A549 (cell line): ENCODE results near the gene BABAM1. TPM values are rescaled to one million over a fixed set of nuclear protein-coding genes. Genes with fewer than 3 reads are reported as not detected.
"Not testable (repeated sequence)": the region's sequence is repeated elsewhere in the genome, so short reads cannot be mapped to it uniquely, and the experiment has no call there.

ENCODE experiments used
- ATAC-seq, 2 experiments: fragments of 200-7000 bp in 1 of 2; fragments of >200 bp in 1 of 2; cut with Nextera tagmentation in 1 of 2; cut with Tn5 transposase in 1 of 2; 3 replicates each; pipeline versions ENCODE4 v1.8.0 to v1.9.1; 2018 to 2020; ENCODE audit warnings: mild to moderate bottlenecking in 1 of 2, moderate library complexity in 1 of 2
- CTCF ChIA-PET: fragments of 300-600 bp; sonication (Branson Sonifier 250); formaldehyde crosslinking; extraction: SDS; loops from one replicate; lab custom pipeline; 2021; ENCODE audit warnings: antibody characterized with exemption, inconsistent platforms; lab: Yijun Ruan, JAX
- POLR2A ChIA-PET: fragments of 350-600 bp; formaldehyde crosslinking; extraction: SDS; loops from one replicate; lab custom pipeline; 2021; ENCODE audit warnings: antibody characterized with exemption, inconsistent platforms; lab: Yijun Ruan, JAX
- DNase-seq, 2 experiments: peaks; one replicate each; pipeline versions ENCODE4 v3.0.0 to v3.0.0-alpha.2; 2011 to 2016; ENCODE audit warnings: low read depth in 1 of 2, low spot score in 1 of 2
- FAIRE-seq: peaks from 2 replicates; lab custom pipeline; 2011; peaks lifted over from hg19 to GRCh38; lab: Jason Lieb, UNC
- H3K27ac ChIP-seq, 2 experiments: fragments of >200 bp; sonication (Bioruptor Twin); formaldehyde crosslinking; 3 replicates each; pipeline ENCODE4 v1.5.1; 2016 to 2017
- H3K4me1 ChIP-seq: fragments of >200 bp; sonication (Bioruptor Twin); formaldehyde crosslinking; 3 replicates; pipeline ENCODE4 v1.6.1; 2016
- H3K4me2 ChIP-seq: fragments of >200 bp; sonication (Bioruptor Twin); formaldehyde crosslinking; 3 replicates; pipeline ENCODE4 v1.6.1; 2016
- H3K4me3 ChIP-seq: fragments of >200 bp; sonication (Bioruptor Twin); formaldehyde crosslinking; 3 replicates; pipeline ENCODE4 v1.5.1; 2016
- H3K9me3 ChIP-seq: fragments of >200 bp; sonication (Bioruptor Twin); formaldehyde crosslinking; 3 replicates; pipeline ENCODE4 v1.6.1; 2016
- CBX8 ChIP-seq: fragments of 200-600 bp; sonication (generic); IDR thresholded peaks from 2 replicates; pipeline ENCODE4 v1.6.1; 2016
- ELK1 ChIP-seq: fragments of 150-350 bp; IDR thresholded peaks from 2 replicates; pipeline ENCODE4 v1.6.1; 2014; ENCODE audit warnings: low read depth, mild to moderate bottlenecking, low read length
- EP300 ChIP-seq, 2 experiments: fragments of >200 bp; sonication (Bioruptor Twin); formaldehyde crosslinking; IDR thresholded peaks; 2 replicates in 1 of 2; 3 replicates in 1 of 2; pipeline ENCODE4 v1.6.1; 2016 to 2017
- FOSB ChIP-seq: fragments of 250-450 bp; sonication (Bioruptor Pico); IDR thresholded peaks from 2 replicates; pipeline ENCODE4 v1.5.0; 2020; ENCODE audit warnings: mild to moderate bottlenecking, moderate library complexity
- HEYL ChIP-seq: fragments of 250-450 bp; sonication (Bioruptor Pico); IDR thresholded peaks from 2 replicates; pipeline ENCODE4 v1.8.0; 2021; ENCODE audit warnings: mild to moderate bottlenecking, moderate library complexity
- HMGXB4 ChIP-seq: fragments of 250-450 bp; sonication (Bioruptor Pico); IDR thresholded peaks from 2 replicates; pipeline ENCODE4 v1.5.0; 2021; ENCODE audit warnings: mild to moderate bottlenecking, moderate library complexity, borderline replicate concordance
- HOXB5 ChIP-seq: fragments of 250-450 bp; sonication (Bioruptor Pico); IDR thresholded peaks from 2 replicates; pipeline ENCODE4 v1.5.0; 2020; ENCODE audit warnings: mild to moderate bottlenecking, moderate library complexity
- JUN ChIP-seq, 2 experiments: fragments of >200 bp; sonication (Bioruptor Twin); formaldehyde crosslinking; IDR thresholded peaks; 2 replicates in 1 of 2; 3 replicates in 1 of 2; pipeline ENCODE4 v1.6.1; 2016 to 2017
- KDM5A ChIP-seq: fragments of 200-600 bp; sonication (generic); IDR thresholded peaks from 2 replicates; pipeline ENCODE4 v1.6.1; 2016; ENCODE audit warnings: antibody characterized with exemption, mild to moderate bottlenecking
- MAX ChIP-seq: IDR thresholded peaks from 2 replicates; pipeline ENCODE4 v1.6.1; 2012
- NPAS2 ChIP-seq: fragments of 250-450 bp; sonication (Bioruptor Pico); IDR thresholded peaks from 2 replicates; pipeline ENCODE4 v1.8.0; 2022; ENCODE audit warnings: mild to moderate bottlenecking, moderate library complexity, borderline replicate concordance
- POLR2A ChIP-seq: IDR thresholded peaks from 2 replicates; pipeline ENCODE4 v1.6.1; 2012; ENCODE audit warnings: mild to moderate bottlenecking, low read length
- RNF2 ChIP-seq: fragments of 200-600 bp; sonication (generic); IDR thresholded peaks from 2 replicates; pipeline ENCODE4 v1.6.1; 2016; ENCODE audit warnings: low read depth, mild to moderate bottlenecking, antibody characterized with exemption, moderate library complexity, borderline replicate concordance
- SMC3 ChIP-seq: fragments of >200 bp; sonication (Bioruptor Twin); formaldehyde crosslinking; IDR thresholded peaks from 3 replicates; pipeline ENCODE4 v1.6.1; 2018; ENCODE audit warnings: inconsistent platforms
- USF2 ChIP-seq: fragments of 450-650 bp; IDR thresholded peaks from 2 replicates; pipeline ENCODE4 v1.6.1; 2014; ENCODE audit warnings: antibody characterized with exemption
- ZC3H11A ChIP-seq: fragments of 450-650 bp; IDR thresholded peaks from 2 replicates; pipeline ENCODE4 v1.6.1; 2014; ENCODE audit warnings: antibody characterized with exemption, mild to moderate bottlenecking
- ZFP36 ChIP-seq: fragments of 450-650 bp; IDR thresholded peaks from 2 replicates; pipeline ENCODE4 v1.6.1; 2014; ENCODE audit warnings: borderline replicate concordance; ENCODE audit not compliant: partially characterized antibody
- WGBS: methylation state at CpG from one replicate; pipeline ENCODE4 v1.1.6; 2017; ENCODE audit errors: missing lambda C conversion rate; 5-methylcytosine and 5-hydroxymethylcytosine counted together
- polyA plus RNA-seq, 4 experiments: library from polyadenylated mRNA; depleted of rRNA in 3 of 4; stranded (reverse); fragments of >200 nt; fragmentation: RNase III in 1 of 4; extraction: RNeasy Plus Mini Kit Qiagen cat#74134 plus additional on column Dnase treatment in 1 of 4; gene quantifications; 2 replicates in 3 of 4; 3 replicates in 1 of 4; pipeline ENCODE4 v1.2.3, GENCODE V29; 2011 to 2017
- TF ChIP-seq, protein P1 (sequence below): fragments of >200 bp; sonication (Bioruptor Twin); formaldehyde crosslinking; IDR thresholded peaks from 3 replicates; pipeline ENCODE4 v1.5.1; 2016
- TF ChIP-seq, protein P2 (sequence below): fragments of 250-450 bp; sonication (Bioruptor Pico); IDR thresholded peaks from 2 replicates; pipeline ENCODE4 v1.5.0; 2020; ENCODE audit warnings: low read depth, mild to moderate bottlenecking, moderate library complexity

BABAM1 gene
- polyA plus RNA-seq, 2 of the 4 experiments (the other 2 are of a cell fraction) = 56.0 to 67.6 TPM

GRCh38 chr19:17268754-17269153 is 1.5 kb downstream of the BABAM1 start:
- DNase-seq (no peak), FAIRE-seq (no peak), ATAC-seq (no peak)
- Histone ChIP-seq H3K9me3 (no peaks in the 10 kb centered on the region), H3K4me2 (peak overlapping the region; percentile 93), H3K4me3 (no peak overlapping the region; the same call in 2 of the 3 replicates), H3K27ac (peak overlapping the region in 1 of 2 experiments; percentile 91; a peak in 2 of 6 replicates), H3K4me1 (peaks cover 4% of the 10 kb centered on the region; the same call in 2 of the 3 replicates)
- WGBS = 75% methylated on average over 2 of the region's 13 CpGs
- CTCF ChIA-PET = interaction anchor here (0.7 to 1.9 kb wide), 5 partner anchors 10 to 140 kb away, joined by 3 to 8 read pairs (median 3); partner anchors contain the start of gene ANKLE1
- POLR2A ChIA-PET = no interaction called here
- TF ChIP-seq POLR2A (no peak), HEYL (no peak), ELK1 (no peak), CBX8 (no peak), RNF2 (no peak), SMC3 (no peak), KDM5A (no peak), USF2 (no peak), NPAS2 (CRISPR knock-in tag) (no peak)

DNA sequence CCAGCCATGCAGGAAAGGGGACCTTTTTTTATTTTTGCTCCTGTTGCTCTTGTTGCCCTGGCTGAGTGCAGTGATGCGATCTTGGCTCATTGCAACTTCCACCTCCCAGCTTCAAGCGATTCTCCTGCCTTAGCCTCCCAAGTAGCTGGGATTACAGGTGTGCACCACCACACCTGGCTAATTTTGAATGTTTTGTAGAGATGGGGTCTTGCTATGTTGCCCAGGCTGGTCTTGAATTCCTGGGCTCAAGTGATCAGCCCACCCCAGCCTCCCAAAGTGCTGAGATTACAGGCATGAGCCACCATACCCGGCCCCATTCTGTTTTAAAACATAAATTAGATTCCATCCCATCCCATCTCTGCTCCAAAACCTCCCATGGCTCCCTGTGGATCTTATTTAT is 7.6 kb downstream of the BABAM1 start:
- H3K4me1 ChIP-seq, H3K9me3 ChIP-seq, DNase-seq, FAIRE-seq, H3K4me3 ChIP-seq, ATAC-seq, POLR2A ChIA-PET, H3K4me2 ChIP-seq, H3K27ac ChIP-seq: not testable (repeated sequence)
- CTCF ChIA-PET = interaction anchor here (1.3 to 4.9 kb wide), 3 partner anchors 8 to 14 kb away, joined by 5 to 31 read pairs (median 10); no protein-coding TSS in a partner anchor
- 89% methylated on average over 3 of the region's 3 CpGs for WGBS

DNA sequence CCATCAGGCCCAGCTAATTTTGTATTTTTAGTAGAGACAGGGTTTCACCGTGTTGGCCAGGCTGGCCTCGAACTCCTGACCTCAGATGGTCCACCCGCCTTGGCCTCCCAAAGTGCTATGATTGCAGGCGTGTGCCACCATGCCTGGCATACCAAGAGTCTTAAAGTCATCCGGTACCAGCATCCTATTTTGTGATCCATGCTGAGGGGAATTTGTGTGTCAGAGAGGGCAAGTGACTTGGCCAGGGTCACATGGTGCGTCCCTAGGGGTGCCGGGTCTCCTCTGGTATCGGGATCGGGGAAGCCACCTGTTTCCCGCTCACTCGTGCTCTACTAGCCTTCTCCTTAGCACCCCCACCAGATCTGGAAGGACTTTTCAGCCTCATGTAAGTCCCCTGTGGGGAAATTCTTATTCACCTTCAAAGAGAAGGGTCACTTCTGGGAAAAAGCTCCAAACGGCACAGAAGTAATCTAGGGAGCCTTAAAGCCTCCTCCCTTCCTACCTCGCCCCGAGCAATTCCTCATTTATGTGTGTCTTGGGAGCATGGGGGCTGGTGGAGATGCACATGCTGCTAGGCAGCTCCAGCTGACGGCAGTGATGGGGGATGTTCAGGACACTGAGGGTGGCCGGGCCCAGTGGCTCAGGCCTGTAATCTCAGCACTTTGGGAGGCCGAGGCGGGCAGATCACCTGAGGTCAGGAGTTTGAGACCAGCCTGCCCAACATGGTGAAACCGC is 8.4 kb downstream of the BABAM1 start:
- no peak for ATAC-seq
- no peak overlapping the region for H3K27ac ChIP-seq
- DNase-seq = no peak
- no peaks in the 10 kb centered on the region for H3K4me1 ChIP-seq
- TF ChIP-seq, protein P1, sequence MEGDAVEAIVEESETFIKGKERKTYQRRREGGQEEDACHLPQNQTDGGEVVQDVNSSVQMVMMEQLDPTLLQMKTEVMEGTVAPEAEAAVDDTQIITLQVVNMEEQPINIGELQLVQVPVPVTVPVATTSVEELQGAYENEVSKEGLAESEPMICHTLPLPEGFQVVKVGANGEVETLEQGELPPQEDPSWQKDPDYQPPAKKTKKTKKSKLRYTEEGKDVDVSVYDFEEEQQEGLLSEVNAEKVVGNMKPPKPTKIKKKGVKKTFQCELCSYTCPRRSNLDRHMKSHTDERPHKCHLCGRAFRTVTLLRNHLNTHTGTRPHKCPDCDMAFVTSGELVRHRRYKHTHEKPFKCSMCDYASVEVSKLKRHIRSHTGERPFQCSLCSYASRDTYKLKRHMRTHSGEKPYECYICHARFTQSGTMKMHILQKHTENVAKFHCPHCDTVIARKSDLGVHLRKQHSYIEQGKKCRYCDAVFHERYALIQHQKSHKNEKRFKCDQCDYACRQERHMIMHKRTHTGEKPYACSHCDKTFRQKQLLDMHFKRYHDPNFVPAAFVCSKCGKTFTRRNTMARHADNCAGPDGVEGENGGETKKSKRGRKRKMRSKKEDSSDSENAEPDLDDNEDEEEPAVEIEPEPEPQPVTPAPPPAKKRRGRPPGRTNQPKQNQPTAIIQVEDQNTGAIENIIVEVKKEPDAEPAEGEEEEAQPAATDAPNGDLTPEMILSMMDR = no peak
- no peak for TF ChIP-seq EP300 (IDR thresholded peaks at IDR 0.05)
- TF ChIP-seq FOSB (CRISPR knock-in tag) = no peak
- no peak for TF ChIP-seq SMC3
- TF ChIP-seq MAX = no peak
- no peak for TF ChIP-seq HMGXB4 (CRISPR knock-in tag)
- TF ChIP-seq ZFP36 = no peak
- no peak for TF ChIP-seq USF2
- no peak for TF ChIP-seq JUN (IDR thresholded peaks at IDR 0.05)
- TF ChIP-seq, protein P2, sequence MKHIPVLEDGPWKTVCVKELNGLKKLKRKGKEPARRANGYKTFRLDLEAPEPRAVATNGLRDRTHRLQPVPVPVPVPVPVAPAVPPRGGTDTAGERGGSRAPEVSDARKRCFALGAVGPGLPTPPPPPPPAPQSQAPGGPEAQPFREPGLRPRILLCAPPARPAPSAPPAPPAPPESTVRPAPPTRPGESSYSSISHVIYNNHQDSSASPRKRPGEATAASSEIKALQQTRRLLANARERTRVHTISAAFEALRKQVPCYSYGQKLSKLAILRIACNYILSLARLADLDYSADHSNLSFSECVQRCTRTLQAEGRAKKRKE (CRISPR knock-in tag) = no peak
- no peak for TF ChIP-seq HOXB5
- no peak for TF ChIP-seq ZC3H11A
- no peaks in the 10 kb centered on the region for H3K9me3 ChIP-seq
- H3K4me3 ChIP-seq = no peak overlapping the region
- ChIA-PET CTCF (interaction anchor here (0.5 to 4.9 kb wide), 6 partner anchors 8 to 504 kb away, joined by 3 to 31 read pairs (median 4); partner anchors contain the start of gene MRPL34), POLR2A (no interaction called here)
- WGBS = 87% methylated on average over 19 of the region's 19 CpGs
- H3K4me2 ChIP-seq = no peak overlapping the region
- FAIRE-seq = no peak
